Keratinocyte (primary cell): ENCODE measurements around the gene RAP2A. TPM values are rescaled to one million over a fixed set of nuclear protein-coding genes. Genes with fewer than 3 reads are reported as not detected.

Experiments
- DNase-seq: peaks from one replicate; pipeline ENCODE4 v3.0.0-alpha.2; 2011; ENCODE audit warnings: low read depth, missing footprints, low spot score
- FAIRE-seq: peaks from 2 replicates; lab custom pipeline; 2011; peaks lifted over from hg19 to GRCh38; lab: Jason Lieb, UNC
- H2AFZ ChIP-seq: 2 replicates; pipeline ENCODE4 v1.6.0; 2012; ENCODE audit warnings: low read length, control low read depth, inconsistent platforms; ENCODE audit not compliant: control insufficient read depth
- H3K27ac ChIP-seq: 2 replicates; pipeline ENCODE4 v1.5.1; 2011; ENCODE audit warnings: low read length; ENCODE audit not compliant: control insufficient read depth, insufficient read depth
- H3K27me3 ChIP-seq: 3 replicates; pipeline ENCODE4 v1.6.0; 2011; ENCODE audit warnings: low read length; ENCODE audit not compliant: control insufficient read depth, insufficient read depth; ENCODE audit errors: extremely low read depth
- H3K36me3 ChIP-seq, 2 experiments: 2 replicates in 1 of 2; 3 replicates in 1 of 2; pipeline ENCODE4 v1.5.1; 2011; ENCODE audit warnings: low read length in 2 of 2, mild to moderate bottlenecking in 1 of 2; ENCODE audit not compliant: control insufficient read depth in 2 of 2, insufficient read depth in 2 of 2; ENCODE audit errors: extremely low read depth in 1 of 2
- H3K4me1 ChIP-seq: 3 replicates; pipeline ENCODE4 v1.5.1; 2011; ENCODE audit warnings: low read length; ENCODE audit not compliant: control insufficient read depth, insufficient read depth; ENCODE audit errors: extremely low read depth
- H3K4me2 ChIP-seq: 3 replicates; pipeline ENCODE4 v1.6.0; 2011; ENCODE audit warnings: low read depth, low read length; ENCODE audit not compliant: control insufficient read depth, insufficient read depth; ENCODE audit errors: extremely low read depth
- H3K4me3 ChIP-seq, 3 experiments: fragments of 200-600 bp in 1 of 3; sonication (generic) in 1 of 3; 2 replicates in 2 of 3; 3 replicates in 1 of 3; pipeline ENCODE4 v1.5.1; 2011 to 2016; ENCODE audit warnings: low read length in 3 of 3, mild to moderate bottlenecking in 3 of 3, control low read depth in 2 of 3, inconsistent platforms in 1 of 3, low read depth in 1 of 3, mixed read lengths in 1 of 3, mixed run types in 1 of 3, moderate library complexity in 1 of 3; ENCODE audit not compliant: control insufficient read depth in 2 of 3, insufficient read depth in 2 of 3; ENCODE audit errors: extremely low read depth in 1 of 3
- H3K79me2 ChIP-seq: 2 replicates; pipeline ENCODE4 v1.6.0; 2012; ENCODE audit warnings: low read length; ENCODE audit not compliant: control insufficient read depth, insufficient read depth
- H3K9ac ChIP-seq: 3 replicates; pipeline ENCODE4 v1.6.0; 2011; ENCODE audit warnings: low read length; ENCODE audit not compliant: control insufficient read depth, insufficient read depth; ENCODE audit errors: extremely low read depth
- H3K9me1 ChIP-seq: 3 replicates; pipeline ENCODE4 v1.6.0; 2011; ENCODE audit warnings: low read length; ENCODE audit not compliant: control insufficient read depth, insufficient read depth; ENCODE audit errors: extremely low read depth
- H3K9me3 ChIP-seq: 2 replicates; pipeline ENCODE4 v1.5.1; 2012; ENCODE audit warnings: low read depth, low read length; ENCODE audit not compliant: control insufficient read depth
- H4K20me1 ChIP-seq: 3 replicates; pipeline ENCODE4 v1.6.0; 2011; ENCODE audit warnings: low read length; ENCODE audit not compliant: control insufficient read depth, insufficient read depth; ENCODE audit errors: extremely low read depth
- CTCF ChIP-seq, 3 experiments: IDR thresholded peaks in 1 of 3; conservative IDR thresholded peaks in 1 of 3; optimal IDR thresholded peaks in 1 of 3; 2 replicates in 2 of 3; 3 replicates in 1 of 3; pipeline versions ENCODE3 to v1.5.1; 2011; ENCODE audit warnings: low read length in 3 of 3, mild to moderate bottlenecking in 3 of 3, moderate library complexity in 2 of 3, control low read depth in 1 of 3, inconsistent platforms in 1 of 3; ENCODE audit not compliant: insufficient read depth in 2 of 3; ENCODE audit errors: extremely low read depth in 1 of 3
- EZH2 ChIP-seq: IDR thresholded peaks from one replicate; pipeline ENCODE4 v1.6.1; 2012; ENCODE audit warnings: inconsistent platforms, mild to moderate bottlenecking, low read length, moderate library complexity
- dilution Hi-C: fragments of 300-500 bp; cut with MboI; formaldehyde crosslinking; loops from one replicate; pipeline ENCODE4 v1.7.0; 2020; ENCODE audit warnings: low sequenced_read_pairs; ENCODE audit not compliant: extremely low pct_ligation_motif_present
- polyA plus RNA-seq, 5 experiments: library from polyadenylated mRNA; depleted of rRNA in 3 of 5; stranded (reverse) in 3 of 5; stranded (forward) in 1 of 5; unstranded in 1 of 5; fragments of >200 nt; gene quantifications; 1 replicate in 1 of 5; 2 replicates in 3 of 5; 3 replicates in 1 of 5; pipeline versions ENCODE4 v1.2.1 to v1.2.3, GENCODE V29; 2011 to 2012; ENCODE audit warnings: missing spikeins in 2 of 5, low read depth in 1 of 5, low replicate concordance in 1 of 5

The RAP2A gene
- polyA plus RNA-seq, 1 donor (not counting 4 experiments of a cell fraction or from before 2014, with no cell fraction given): 19.0 TPM

GRCh38 chr13:97485320-97485719 lies 51.4 kb downstream of the RAP2A start:
- H3K79me2 ChIP-seq: no peaks in the 10 kb centered on the region
- H3K4me2 ChIP-seq: no peak overlapping the region
- TF ChIP-seq EZH2 (no peak), CTCF (optimal IDR thresholded peaks at IDR 0.05 in 1 of 3, IDR thresholded peaks at IDR 0.05 in 1 of 3, conservative IDR thresholded peaks at IDR 0.05 in 1 of 3; ENCODE audit: extremely low read depth in 1 of 3, insufficient read depth in 2 of 3, low read length in 3 of 3) (no peak)
- no peak for FAIRE-seq
- H3K27ac ChIP-seq: no peak overlapping the region
- dilution Hi-C loops: no loop called here
- H3K4me3 ChIP-seq: no peak overlapping the region
- no peak for DNase-seq
- H3K9me3 ChIP-seq: no peaks in the 10 kb centered on the region
- H3K36me3 ChIP-seq: no peaks in the 10 kb centered on the region
- H2AFZ ChIP-seq: no peak overlapping the region
- H3K9ac ChIP-seq: no peak overlapping the region
- no peaks in the 10 kb centered on the region for H3K27me3 ChIP-seq
- no peaks in the 10 kb centered on the region for H4K20me1 ChIP-seq
- no peaks in the 10 kb centered on the region for H3K9me1 ChIP-seq
- H3K4me1 ChIP-seq: no peaks in the 10 kb centered on the region

- Histone ChIP-seq H3K27ac (no peak overlapping the region), H2AFZ (no peak overlapping the region), H4K20me1 (no peaks in the 10 kb centered on the region), H3K9me1 (no peaks in the 10 kb centered on the region), H3K79me2 (no peaks in the 10 kb centered on the region), H3K4me2 (no peak overlapping the region), H3K36me3 (no peaks in the 10 kb centered on the region), H3K4me1 (no peaks in the 10 kb centered on the region), H3K9ac (no peak overlapping the region), H3K4me3 (no peak overlapping the region), H3K9me3 (no peaks in the 10 kb centered on the region), H3K27me3 (no peaks in the 10 kb centered on the region)
- dilution Hi-C loops: no loop called here
- DNase-seq (no peak), FAIRE-seq (no peak)
- TF ChIP-seq CTCF (optimal IDR thresholded peaks at IDR 0.05 in 1 of 3, IDR thresholded peaks at IDR 0.05 in 1 of 3, conservative IDR thresholded peaks at IDR 0.05 in 1 of 3; ENCODE audit: extremely low read depth in 1 of 3, insufficient read depth in 2 of 3, low read length in 3 of 3): no peak
- TF ChIP-seq EZH2: no peak
Observed at GRCh38 chr13:97490702-97491307, 56.8 kb downstream of the RAP2A start.
